SK-N-MC (cell line): ENCODE measurements around the gene KRT86.
"Not testable (repeated sequence)": the region's sequence is repeated elsewhere in the genome, so short reads cannot be mapped to it uniquely, and the experiment has no call there.

ENCODE experiments used
- DNase-seq: peaks from one replicate; pipeline ENCODE4 v3.0.0-alpha.2; 2011; ENCODE audit warnings: low read depth, low spot score
- H3K27ac ChIP-seq: fragments of 200-600 bp; sonication (generic); 2 replicates; pipeline ENCODE4 v1.5.1; 2016; ENCODE audit warnings: mixed run types
- H3K36me3 ChIP-seq: fragments of 200-600 bp; sonication (generic); 2 replicates; pipeline ENCODE4 v1.6.1; 2017; ENCODE audit warnings: antibody characterized with exemption, low read length, mixed read lengths; ENCODE audit not compliant: insufficient read depth
- H3K4me3 ChIP-seq: fragments of 200-600 bp; sonication (generic); 2 replicates; pipeline ENCODE4 v1.5.1; 2016
- H3K9ac ChIP-seq: fragments of 200-600 bp; sonication (generic); 2 replicates; pipeline ENCODE4 v1.8.0; 2017; ENCODE audit warnings: mixed run types, mixed read lengths; ENCODE audit not compliant: insufficient read length
- H3K9me3 ChIP-seq: fragments of 200-600 bp; sonication (generic); 2 replicates; pipeline ENCODE4 v1.6.1; 2017; ENCODE audit warnings: low read depth, mild to moderate bottlenecking, antibody characterized with exemption, low read length, moderate library complexity, mixed read lengths
- EZH2 ChIP-seq: fragments of 200-600 bp; sonication (generic); IDR thresholded peaks from one replicate; pipeline ENCODE4 v1.6.1; 2017; ENCODE audit warnings: antibody characterized with exemption
- FOXP2 ChIP-seq: optimal IDR thresholded peaks from 2 replicates; pipeline ENCODE3; 2011; ENCODE audit warnings: mild to moderate bottlenecking, moderate library complexity; ENCODE audit not compliant: insufficient read depth; ENCODE audit errors: extremely low read length, control extremely low read depth
- POLR2AphosphoS5 ChIP-seq: IDR thresholded peaks from 2 replicates; pipeline ENCODE4 v1.6.1; 2012; ENCODE audit warnings: mild to moderate bottlenecking, low read depth, low read length, borderline replicate concordance

KRT86 gene

GRCh38 chr12:52254180-52254964 lies 20.1 kb upstream of the KRT86 start:
- Histone ChIP-seq H3K9me3 (no peaks in the 10 kb centered on the region), H3K4me3 (no peak overlapping the region), H3K9ac (no peak overlapping the region), H3K27ac (no peak overlapping the region), H3K36me3 (no peaks in the 10 kb centered on the region)
- DNase-seq = no peak
- no peak for TF ChIP-seq EZH2
- TF ChIP-seq POLR2AphosphoS5 = no peak
- TF ChIP-seq FOXP2 = no peak

- Histone ChIP-seq H3K9me3 (no peaks in the 10 kb centered on the region), H3K36me3 (no peaks in the 10 kb centered on the region), H3K9ac (no peak overlapping the region), H3K4me3 (no peak overlapping the region), H3K27ac (no peak overlapping the region)
- TF ChIP-seq FOXP2 (no peak), POLR2AphosphoS5 (no peak), EZH2 (no peak)
- DNase-seq = no peak
These were observed 19.3 kb upstream of the KRT86 start for GRCh38 chr12:52254965-52255751.

GRCh38 chr12:52255926-52256583 lies 18.4 kb upstream of the KRT86 start:
- H3K9ac ChIP-seq = no peak overlapping the region
- no peak overlapping the region for H3K27ac ChIP-seq
- TF ChIP-seq POLR2AphosphoS5 (no peak), FOXP2 (no peak), EZH2 (no peak)
- DNase-seq = no peak
- H3K9me3 ChIP-seq = no peaks in the 10 kb centered on the region
- H3K4me3 ChIP-seq = no peak overlapping the region
- H3K36me3 ChIP-seq = no peaks in the 10 kb centered on the region

- Histone ChIP-seq H3K27ac (no peak overlapping the region), H3K4me3 (no peak overlapping the region), H3K36me3 (no peaks in the 10 kb centered on the region), H3K9me3 (no peaks in the 10 kb centered on the region), H3K9ac (no peak overlapping the region)
- DNase-seq = no peak
- TF ChIP-seq FOXP2 = no peak
- TF ChIP-seq POLR2AphosphoS5 = no peak
- no peak for TF ChIP-seq EZH2
These were observed 17.9 kb upstream of the KRT86 start for GRCh38 chr12:52256584-52256935.

GRCh38 chr12:52257074-52257551 lies 17.3 kb upstream of the KRT86 start:
- Histone ChIP-seq H3K36me3 (no peaks in the 10 kb centered on the region), H3K9ac (no peak overlapping the region), H3K9me3 (no peaks in the 10 kb centered on the region), H3K27ac (no peak overlapping the region), H3K4me3 (no peak overlapping the region)
- no peak for DNase-seq
- TF ChIP-seq FOXP2 (no peak), EZH2 (no peak), POLR2AphosphoS5 (no peak)

- not testable (repeated sequence) for H3K27ac ChIP-seq, H3K36me3 ChIP-seq
These were observed 16.5 kb upstream of the KRT86 start for GRCh38 chr12:52257922-52258321.

GRCh38 chr12:52258335-52258901 lies 16.0 kb upstream of the KRT86 start:
- no peak for TF ChIP-seq FOXP2
- Histone ChIP-seq H3K4me3 (no peak overlapping the region), H3K9me3 (no peaks in the 10 kb centered on the region), H3K9ac (no peak overlapping the region), H3K27ac (no peak overlapping the region), H3K36me3 (no peaks in the 10 kb centered on the region)
- DNase-seq = no peak

More at GRCh38 chr12:52257922-52258321, 16.5 kb upstream of the KRT86 start:
- DNase-seq, H3K4me3 ChIP-seq, H3K9me3 ChIP-seq, H3K9ac ChIP-seq: not testable (repeated sequence)

- H3K9me3 ChIP-seq = no peaks in the 10 kb centered on the region
- no peak overlapping the region for H3K9ac ChIP-seq
- H3K4me3 ChIP-seq = no peak overlapping the region
- TF ChIP-seq EZH2 = no peak
- TF ChIP-seq FOXP2 = no peak
- no peak for TF ChIP-seq POLR2AphosphoS5
- H3K36me3 ChIP-seq = no peaks in the 10 kb centered on the region
- H3K27ac ChIP-seq = no peak overlapping the region
- DNase-seq = no peak
These were observed 14.7 kb upstream of the KRT86 start for GRCh38 chr12:52259657-52260243.
